GM21526 (cell line): ENCODE measurements around the gene PRAMEF1.
"Not testable (repeated sequence)": the region's sequence is repeated elsewhere in the genome, so short reads cannot be mapped to it uniquely, and the experiment has no call there.

Source experiments
- ATAC-seq: cut with Tn5 transposase; IDR thresholded peaks from one replicate; pipeline ENCODE4 v1.9.1; 2021; ENCODE audit warnings: moderate library complexity; ENCODE audit not compliant: unreplicated experiment, low FRiP score

PRAMEF1 gene, protein sequence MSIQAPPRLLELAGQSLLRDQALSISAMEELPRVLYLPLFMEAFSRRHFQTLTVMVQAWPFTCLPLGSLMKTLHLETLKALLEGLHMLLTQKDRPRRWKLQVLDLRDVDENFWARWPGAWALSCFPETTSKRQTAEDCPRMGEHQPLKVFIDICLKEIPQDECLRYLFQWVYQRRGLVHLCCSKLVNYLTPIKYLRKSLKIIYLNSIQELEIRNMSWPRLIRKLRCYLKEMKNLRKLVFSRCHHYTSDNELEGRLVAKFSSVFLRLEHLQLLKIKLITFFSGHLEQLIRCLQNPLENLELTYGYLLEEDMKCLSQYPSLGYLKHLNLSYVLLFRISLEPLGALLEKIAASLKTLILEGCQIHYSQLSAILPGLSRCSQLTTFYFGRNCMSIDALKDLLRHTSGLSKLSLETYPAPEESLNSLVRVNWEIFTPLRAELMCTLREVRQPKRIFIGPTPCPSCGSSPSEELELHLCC

DNA sequence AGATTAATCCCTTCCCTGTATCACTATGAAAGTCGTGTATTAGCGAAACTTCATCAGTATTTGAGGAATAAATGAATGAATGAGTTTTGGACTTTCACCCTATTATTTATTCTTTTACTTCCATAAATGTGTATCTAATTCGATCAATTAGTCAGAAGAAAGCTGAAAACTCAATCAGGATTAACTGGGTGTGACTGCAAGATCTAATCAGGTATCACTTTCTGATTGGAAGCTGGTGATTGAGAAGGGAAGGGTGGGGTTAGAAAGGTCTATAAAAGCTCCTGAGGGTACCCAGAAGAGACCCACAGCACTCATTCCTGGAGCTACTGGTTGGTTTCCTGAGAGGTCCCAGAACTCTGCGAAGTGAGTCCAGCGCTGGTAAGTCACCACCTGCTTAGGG, at the start of gene PRAMEF1:
Gene PRAMEF1 (plus strand): TSS at position 301 of the 400 bp plus-strand sequence. CDS start 1,831 bp downstream, outside the sequence.
- ATAC-seq = not testable (repeated sequence)

DNA sequence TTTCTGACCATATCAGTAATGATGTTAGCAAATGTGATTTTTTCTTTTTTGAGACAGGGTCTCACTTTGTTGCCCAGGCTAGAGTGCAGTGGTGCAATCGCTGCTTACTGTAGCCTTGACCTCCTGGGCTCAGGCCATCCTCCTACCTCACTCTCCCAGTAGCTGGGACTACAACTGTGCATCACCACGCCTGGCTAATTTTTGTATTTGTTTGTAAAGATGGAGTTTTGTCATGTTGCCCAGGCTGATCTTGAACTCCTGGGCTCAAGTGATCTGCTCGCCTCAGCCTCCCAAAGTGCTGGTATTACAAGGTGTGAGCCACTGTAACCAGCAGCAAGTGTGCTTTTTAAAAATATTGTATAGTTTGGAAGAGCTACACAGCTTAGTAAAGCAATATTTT, 49.3 kb upstream of the PRAMEF1 start:
- ATAC-seq = no peak

DNA sequence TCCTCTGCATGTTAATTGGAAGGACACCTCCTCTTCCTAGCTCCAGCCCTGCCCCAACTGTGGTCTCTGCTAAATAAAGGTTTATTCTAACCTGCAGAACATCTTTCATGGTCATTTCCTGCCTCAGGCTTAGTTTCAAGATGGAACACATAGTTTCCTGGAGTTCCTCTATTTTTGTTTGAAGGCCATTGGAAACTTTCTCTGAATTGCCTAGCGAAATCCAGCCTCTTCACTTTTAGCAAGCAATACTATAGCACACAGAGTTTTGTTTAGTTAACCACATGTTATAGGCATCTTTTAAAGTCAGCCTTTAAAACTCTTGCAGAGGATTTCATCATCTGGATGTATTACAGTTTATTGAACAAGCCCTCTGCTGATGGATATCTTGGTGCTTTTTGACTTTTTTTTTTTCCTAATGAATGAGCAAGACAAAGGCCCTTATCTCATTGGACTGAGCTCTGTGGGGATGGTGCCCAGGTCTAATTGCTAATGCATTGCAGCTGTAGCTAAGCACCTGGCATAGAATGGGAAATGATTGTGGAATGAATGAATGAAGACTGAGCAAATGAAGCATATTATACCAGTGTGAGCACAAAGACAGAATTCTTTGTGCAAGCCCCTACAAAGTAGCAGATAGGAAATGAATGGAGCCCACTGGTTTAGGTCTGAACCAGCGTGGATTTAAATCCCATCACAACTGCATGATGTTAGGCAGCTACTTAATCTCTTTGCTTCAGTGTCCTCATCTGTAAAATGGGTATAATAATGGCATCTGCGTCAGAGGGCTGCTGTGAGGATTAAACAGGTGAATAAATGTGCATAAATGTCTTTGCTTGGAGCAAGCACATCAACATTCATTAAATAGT, 45.8 kb upstream of the PRAMEF1 start:
- no peak for ATAC-seq

DNA sequence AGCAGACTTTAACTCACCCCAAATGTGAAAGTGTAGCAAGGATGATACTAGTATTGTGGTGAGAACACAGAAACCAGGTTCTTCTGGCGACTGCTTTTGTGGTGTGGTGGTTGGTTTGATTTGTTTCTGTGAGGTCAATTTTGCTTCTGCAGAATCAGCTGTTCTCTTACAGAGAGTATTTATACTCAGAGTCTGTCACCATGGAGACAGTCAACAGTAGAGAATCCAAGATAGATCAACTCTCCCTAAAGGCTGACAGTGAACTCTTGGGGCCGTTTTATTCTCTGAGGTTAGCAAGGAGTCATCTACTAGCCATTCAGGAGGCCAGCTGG, 45.2 kb upstream of the PRAMEF1 start, which contains the start of gene CFAP107:
Gene CFAP107 (plus strand): TSS at position 209 of the 332 bp plus-strand sequence. CDS start 231 bp downstream, outside the sequence.
- ATAC-seq = no peak

DNA sequence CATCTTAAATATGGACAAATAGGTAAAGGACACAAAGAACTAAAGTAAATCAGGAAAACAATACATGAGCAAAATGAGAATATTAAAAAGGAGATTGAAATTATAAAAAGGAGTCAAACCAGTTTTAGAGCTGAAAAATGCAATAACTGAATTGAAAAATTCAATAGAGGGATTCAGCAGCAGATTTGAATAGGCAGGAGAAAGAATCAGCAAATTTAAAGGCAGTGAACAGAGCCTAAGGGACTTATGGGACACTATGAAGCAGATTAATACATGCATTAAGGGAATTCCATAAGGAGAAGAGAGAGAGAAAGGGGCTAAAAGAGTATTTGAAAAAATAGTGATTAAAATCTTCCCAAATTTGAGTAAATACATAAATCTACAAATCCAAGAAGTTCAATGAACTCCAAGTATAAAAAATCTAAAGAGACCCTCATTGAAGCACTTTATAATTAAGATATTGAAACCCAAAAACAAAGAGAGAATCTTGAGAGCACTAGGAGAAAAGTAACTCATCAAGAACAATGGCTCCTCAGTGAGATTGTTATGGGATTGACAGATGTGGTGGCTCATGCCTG, 42.3 kb upstream of the PRAMEF1 start:
- ATAC-seq = no peak

DNA sequence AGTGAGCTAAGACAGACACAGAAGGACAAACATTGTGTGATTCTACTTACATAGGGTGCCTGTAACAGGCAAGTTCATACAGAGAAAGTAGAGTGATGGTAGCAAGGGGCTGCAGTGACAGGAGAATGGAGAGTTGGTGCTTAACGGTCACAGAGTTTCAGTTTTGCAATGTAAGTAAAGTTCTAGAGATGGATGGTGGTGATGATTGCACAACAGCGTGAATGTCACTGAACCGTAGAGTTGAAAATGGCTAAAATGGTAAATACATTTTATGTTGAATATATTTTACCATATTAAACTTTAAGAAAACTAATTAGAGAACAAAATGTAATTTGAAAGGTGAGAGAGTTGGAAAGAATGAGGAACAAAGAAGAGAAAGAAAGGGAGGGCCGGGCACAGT, 36.5 kb upstream of the PRAMEF1 start:
- ATAC-seq = no peak

DNA sequence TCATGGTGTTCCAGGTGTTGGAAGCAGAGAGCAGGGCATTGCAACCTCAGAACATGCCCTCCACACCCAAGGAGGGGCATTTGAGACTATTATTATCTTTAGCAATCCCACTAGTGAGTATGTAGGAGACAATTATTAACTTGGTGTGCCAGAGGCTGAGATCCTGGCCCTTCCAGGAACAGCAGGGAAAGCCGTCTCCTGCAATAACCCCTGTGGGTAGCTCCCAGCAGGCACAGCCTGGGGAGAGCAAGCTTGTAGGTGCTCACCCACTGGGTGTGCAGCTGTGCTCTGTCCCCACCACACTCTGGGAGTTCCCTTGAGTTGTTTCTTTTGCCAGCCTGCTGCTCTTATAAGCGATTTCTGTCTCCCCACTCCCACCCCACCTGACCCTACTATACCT, 34.9 kb upstream of the PRAMEF1 start:
- ATAC-seq = no peak

DNA sequence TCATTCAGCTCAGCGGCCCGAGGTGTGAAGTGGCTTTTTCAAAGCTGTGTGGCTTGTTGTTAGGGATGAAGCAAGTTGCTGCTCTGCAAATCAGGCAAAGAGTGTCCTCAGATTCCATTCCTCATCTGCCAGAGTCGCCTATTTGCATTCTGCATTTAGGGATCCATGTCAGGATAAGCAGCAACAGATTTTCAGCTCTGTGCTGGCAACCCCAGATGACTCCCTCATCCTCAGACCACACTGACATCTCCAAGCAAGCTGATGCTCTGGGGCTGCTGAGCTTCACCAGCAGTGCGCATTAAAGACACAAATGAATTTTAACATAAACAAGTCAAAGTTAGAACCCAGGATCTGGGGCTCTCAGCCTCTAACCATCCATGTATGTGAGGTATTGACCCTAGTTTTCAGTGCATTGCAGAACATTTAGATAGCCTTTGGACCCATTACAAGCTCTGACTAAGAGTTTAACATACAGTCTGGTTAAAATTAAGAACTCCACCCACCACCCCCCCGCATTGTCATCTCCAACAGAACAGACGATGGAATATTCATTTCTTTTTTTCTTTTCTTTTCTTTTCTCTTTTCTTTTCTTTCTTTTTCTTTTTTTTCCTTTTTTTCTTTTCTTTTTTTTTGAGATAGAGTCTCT, 34.3 kb upstream of the PRAMEF1 start:
- no peak for ATAC-seq

DNA sequence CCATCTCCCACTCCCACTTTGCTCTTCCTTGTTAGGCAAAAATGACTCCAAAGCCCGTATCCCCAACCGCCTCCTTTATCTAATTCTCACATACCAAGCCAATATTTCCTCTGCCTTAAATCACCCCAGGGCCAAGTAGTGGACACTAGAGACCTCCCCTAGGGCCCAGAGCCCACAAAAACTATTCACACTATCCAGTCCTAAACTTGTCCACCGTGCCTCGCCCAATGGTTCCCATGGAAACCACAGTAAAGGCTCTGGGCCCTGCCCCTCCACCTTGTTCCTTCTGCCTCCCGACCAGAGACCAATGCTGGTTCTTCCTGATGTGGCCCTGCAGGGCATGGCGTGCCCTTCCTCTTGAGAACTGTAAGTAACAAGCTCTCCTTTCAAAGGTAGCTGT, 33.4 kb upstream of the PRAMEF1 start:
- no peak for ATAC-seq

DNA sequence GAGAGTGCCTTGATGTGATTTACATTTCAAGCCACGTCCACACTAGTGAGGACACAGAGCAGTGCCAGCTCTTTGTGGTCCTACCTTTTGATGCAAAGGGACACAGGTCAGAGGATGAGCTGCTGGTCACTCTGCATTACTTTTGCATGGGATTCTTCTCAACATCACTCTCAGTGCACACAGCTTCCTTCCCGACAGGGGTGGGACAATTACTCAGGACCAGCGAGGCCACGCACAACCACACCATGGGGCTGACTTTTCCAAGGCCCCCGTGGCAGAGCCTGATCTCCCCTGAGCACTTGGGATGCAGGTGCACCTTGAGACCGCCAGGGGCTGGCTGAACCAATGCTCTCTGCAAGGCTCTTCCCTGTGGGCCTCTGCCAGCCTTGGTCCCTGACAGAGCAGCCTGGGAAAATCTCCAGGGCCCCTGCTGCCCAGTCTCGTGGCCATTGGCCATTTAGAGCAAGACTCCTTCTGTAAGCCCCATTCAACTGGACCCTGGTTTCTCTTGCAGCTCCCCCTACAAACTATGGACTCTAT, 30.9 kb upstream of the PRAMEF1 start:
- ATAC-seq = no peak

DNA sequence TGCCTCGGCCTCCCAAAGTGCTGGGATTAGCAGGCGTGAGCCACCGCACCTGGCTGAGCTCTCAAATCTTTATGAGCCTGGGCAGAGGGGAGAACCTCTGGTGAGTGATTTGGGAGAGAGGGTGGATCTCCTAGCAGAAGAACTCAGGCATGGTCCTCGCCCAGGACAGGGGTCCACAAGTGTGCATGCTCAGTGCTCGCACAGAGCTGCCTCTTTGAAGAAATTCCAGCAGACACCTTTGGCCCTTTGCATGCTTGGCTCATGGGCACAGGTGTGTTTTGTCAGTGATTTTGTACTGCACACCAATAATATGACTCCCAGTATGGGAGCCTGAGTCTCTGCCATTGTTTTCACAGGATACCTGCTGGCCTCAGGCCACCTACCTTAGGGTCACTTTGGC, 29.4 kb upstream of the PRAMEF1 start:
- no peak for ATAC-seq

DNA sequence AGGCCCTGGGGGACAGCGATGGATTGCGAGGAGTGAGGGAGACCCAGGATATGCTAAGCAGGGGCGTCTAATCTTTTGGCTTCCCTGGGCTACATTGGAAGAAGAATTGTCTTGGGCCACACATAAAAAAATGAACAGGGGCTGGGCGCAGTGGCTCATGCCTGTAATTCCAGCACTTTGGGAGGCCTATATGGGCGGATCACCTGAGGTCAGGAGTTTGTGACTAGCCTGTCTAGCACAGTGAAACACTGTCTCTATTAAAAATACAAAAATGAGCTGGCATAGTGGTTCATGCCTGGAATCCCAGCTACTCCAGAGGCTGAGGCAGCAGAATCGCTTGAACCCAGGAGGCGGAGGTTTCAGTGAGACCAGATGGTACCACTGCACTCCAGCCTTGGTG, 28.4 kb upstream of the PRAMEF1 start:
- no peak for ATAC-seq

DNA sequence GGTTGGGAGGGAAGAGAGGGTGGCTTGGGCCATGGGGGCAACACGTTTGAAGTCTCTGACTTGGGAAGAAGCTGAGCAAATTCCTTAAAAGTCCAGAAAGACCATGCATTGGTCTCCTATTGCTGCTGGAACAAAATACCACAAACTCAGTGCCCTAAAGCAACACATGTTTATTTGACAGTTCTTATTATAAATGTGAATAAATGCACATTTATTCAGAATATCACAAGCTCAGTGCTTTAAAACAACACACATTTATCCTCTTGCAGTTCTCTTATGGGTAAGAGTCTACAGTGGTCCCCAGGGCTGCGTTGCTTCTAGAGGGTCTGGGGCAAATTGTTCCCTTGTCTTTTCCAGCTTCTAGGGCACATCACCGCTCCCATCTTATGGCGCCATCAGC, 27.7 kb upstream of the PRAMEF1 start:
- no peak for ATAC-seq

DNA sequence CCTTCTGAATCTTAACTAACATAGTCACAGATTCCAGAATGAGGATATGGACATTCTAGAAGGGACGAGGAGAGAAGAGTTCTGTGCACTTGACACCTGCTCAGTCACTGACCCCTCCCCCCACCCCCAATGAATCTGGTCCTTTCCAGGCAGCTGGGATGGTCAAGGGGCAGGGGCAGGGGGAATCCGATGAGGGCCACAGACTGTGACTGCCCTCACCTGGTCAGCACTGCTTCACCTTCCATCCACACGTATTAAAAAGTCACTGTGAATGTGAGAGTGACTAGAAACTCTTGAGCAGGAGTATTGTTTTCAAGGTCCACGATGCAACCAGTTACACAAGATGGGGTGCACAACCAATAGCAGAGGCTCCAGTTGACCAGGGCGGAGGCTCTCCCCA, 27.2 kb upstream of the PRAMEF1 start:
- ATAC-seq = no peak

DNA sequence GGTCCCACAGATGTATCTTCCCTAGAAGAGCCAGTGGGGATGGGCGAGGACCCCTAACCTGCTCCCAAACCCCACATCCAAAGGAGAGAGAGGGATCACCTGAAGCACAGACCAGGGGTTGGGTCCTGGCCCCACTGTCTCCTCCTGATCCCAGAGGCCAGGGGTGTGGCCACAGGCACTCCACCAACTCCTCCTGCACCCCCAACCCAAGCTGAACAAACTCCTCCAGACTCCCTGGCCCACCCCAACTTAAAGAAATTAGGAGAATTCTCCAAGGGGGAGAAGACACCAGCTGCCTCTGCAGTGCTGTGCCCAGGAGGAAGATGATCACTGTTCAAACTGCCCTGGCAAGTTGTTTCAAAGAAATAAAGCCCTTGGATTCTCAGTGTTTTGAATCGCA, 22.2 kb upstream of the PRAMEF1 start:
- no peak for ATAC-seq

DNA sequence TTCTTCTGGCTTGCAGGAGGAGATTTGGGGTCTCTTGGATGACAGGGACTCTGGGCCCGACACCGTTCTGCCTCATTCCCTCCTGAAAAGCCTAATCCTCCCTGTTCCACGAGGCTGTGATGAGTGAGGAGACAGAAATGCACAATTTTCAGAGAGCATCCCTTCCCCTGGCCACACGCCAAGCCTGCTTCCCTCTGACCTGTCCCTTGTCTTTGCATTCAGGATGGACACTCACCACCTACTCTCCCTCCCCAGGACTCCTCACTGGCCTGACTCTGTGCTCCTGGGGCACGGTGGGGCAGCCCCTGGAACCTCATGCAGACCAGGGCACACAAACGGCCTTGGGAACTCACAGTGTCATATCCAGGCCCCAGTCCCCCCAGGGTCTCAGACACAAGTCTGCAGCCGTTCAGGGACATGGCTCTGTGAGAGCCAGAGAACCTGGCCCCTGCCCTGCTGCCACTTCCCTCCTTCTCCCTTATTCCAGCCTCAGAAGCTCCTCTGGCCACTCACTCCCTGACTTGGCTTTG, 21.2 kb upstream of the PRAMEF1 start:
- ATAC-seq = no peak

DNA sequence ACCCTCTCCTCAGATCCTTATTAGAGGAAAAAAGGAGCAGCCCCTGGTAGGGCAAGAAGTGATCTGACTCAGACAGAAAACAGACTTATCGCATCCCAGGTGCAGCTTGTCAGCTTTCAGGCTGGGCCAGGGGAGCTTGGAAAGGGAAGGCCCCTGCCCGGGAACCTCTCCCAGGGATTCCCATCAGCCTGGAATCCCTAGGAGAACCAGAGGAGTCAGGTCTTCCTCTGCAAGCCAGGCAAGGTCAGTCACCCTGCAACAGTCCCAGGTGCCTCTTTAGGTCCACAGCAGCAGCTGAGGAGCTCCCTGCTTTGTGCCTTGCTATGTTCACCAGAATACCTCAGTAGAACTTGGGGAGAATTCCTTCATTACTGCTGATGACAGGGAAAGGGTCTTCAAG, 20.6 kb upstream of the PRAMEF1 start:
- no peak for ATAC-seq

DNA sequence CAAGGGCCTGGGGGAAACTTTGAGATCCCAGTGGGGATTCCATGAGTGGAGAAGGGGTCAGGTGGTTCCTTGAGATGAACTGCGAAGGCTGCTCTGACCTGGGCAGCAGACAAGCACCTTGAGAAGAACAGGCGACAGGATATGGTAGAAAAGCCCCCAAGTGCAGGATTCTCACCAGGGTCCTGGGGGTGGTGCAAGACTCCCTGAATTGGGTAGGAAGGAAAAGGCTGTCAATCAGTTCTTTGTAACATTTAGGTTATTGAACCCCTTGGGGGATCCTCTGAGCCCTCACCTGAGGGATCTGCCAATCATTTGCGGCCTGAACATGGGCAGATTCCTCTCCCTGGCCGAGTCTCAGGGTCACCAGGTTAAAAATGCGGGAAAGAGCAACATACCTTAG, 20.0 kb upstream of the PRAMEF1 start:
- no peak for ATAC-seq

DNA sequence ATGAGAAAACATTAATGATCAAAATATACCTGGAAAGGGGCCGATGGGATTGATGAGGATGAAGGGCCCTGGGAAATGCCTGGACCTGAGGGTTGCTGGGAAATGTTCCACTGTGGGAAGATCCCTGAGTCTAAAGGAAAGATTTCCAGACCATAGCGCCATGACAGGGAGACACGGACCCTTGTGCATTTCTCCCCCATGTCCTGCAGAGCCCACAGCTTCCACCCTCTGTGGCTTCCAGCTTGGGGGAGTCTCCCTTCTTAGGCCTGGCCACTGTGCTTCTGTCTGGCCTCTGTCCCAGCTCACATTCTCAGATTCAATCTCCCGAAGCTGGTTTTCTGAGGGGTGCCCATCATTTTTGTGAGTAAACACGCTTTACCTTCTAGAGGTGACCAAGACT, 18.7 kb upstream of the PRAMEF1 start:
- no peak for ATAC-seq

DNA sequence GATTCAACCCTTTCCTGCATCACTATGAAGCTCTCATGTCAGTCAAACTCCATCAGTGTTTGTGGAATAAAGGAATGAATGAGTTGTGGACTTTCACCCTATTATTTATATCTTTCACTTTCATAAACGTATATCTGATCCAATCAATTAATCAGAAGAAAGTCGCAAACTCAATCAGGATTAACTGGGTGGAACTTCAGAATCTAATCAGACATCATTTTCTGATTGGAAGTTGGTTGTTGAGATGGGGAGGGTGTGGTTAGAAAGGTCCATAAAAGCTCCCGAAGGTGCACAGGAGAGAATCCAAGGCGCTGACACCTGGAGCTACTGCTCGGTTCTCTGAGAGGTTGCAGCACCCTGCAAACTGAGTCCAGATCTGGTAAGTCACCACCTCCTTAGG, 17.8 kb upstream of the PRAMEF1 start, which contains the start of gene PRAMEF12:
Gene PRAMEF12 (plus strand): TSS at position 301 of the 400 bp plus-strand sequence. CDS start 1,130 bp downstream, outside the sequence.
- no peak for ATAC-seq
